Fibroblast of lung (primary cell): ENCODE data around the gene MBTD1.

ENCODE experiments used
- EZH2 ChIP-seq: IDR thresholded peaks from 2 replicates; pipeline ENCODE4 v1.5.1; 2012; ENCODE audit warnings: low read length, control low read depth, mild to moderate bottlenecking; ENCODE audit errors: missing control alignments
- TF ChIP-seq, protein P1 (sequence below), 2 donors: IDR thresholded peaks in 1 of 2; conservative IDR thresholded peaks in 1 of 2; 1 replicate in 1 of 2; 2 replicates in 1 of 2; pipeline ENCODE4 v1.5.1; 2011 to 2012; ENCODE audit warnings: low read length in 2 of 2, control low read depth in 1 of 2, inconsistent platforms in 1 of 2, low read depth in 1 of 2, mild to moderate bottlenecking in 1 of 2

DNA sequence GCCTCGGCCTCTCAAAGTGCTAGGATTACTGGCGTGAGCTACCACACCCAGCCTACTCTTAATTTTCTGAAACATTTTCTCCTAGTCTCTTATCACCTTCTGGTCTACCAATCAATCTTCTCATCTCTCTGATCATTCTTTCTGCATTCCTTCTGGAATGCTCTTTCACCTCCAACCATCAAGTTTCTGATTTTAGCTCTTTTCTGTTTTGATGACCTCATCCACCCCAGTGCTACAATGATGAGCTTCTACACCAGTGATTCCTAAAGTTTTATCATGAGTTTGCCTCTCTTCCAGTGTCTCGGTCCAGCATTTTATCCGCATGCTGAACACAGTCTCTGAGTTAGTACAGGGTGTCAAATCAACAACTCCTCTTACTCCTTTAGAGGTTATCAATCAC lies 62.1 kb downstream of the MBTD1 start:
- TF ChIP-seq, protein P1, sequence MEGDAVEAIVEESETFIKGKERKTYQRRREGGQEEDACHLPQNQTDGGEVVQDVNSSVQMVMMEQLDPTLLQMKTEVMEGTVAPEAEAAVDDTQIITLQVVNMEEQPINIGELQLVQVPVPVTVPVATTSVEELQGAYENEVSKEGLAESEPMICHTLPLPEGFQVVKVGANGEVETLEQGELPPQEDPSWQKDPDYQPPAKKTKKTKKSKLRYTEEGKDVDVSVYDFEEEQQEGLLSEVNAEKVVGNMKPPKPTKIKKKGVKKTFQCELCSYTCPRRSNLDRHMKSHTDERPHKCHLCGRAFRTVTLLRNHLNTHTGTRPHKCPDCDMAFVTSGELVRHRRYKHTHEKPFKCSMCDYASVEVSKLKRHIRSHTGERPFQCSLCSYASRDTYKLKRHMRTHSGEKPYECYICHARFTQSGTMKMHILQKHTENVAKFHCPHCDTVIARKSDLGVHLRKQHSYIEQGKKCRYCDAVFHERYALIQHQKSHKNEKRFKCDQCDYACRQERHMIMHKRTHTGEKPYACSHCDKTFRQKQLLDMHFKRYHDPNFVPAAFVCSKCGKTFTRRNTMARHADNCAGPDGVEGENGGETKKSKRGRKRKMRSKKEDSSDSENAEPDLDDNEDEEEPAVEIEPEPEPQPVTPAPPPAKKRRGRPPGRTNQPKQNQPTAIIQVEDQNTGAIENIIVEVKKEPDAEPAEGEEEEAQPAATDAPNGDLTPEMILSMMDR (conservative IDR thresholded peaks at IDR 0.05 in 1 of 2, IDR thresholded peaks at IDR 0.05 in 1 of 2; ENCODE audit: low read depth in 1 of 2, low read length in 2 of 2) = no peak
- no peak for TF ChIP-seq EZH2
